HG03565 (cell line): ENCODE measurements around the gene EGLN3.
"Not testable (repeated sequence)": the region's sequence is repeated elsewhere in the genome, so short reads cannot be mapped to it uniquely, and the experiment has no call there.

Experiments
- ATAC-seq: cut with Tn5 transposase; IDR thresholded peaks from one replicate; pipeline ENCODE4 v1.9.1; 2021; ENCODE audit warnings: mild to moderate bottlenecking, moderate library complexity; ENCODE audit not compliant: unreplicated experiment

The EGLN3 gene

DNA sequence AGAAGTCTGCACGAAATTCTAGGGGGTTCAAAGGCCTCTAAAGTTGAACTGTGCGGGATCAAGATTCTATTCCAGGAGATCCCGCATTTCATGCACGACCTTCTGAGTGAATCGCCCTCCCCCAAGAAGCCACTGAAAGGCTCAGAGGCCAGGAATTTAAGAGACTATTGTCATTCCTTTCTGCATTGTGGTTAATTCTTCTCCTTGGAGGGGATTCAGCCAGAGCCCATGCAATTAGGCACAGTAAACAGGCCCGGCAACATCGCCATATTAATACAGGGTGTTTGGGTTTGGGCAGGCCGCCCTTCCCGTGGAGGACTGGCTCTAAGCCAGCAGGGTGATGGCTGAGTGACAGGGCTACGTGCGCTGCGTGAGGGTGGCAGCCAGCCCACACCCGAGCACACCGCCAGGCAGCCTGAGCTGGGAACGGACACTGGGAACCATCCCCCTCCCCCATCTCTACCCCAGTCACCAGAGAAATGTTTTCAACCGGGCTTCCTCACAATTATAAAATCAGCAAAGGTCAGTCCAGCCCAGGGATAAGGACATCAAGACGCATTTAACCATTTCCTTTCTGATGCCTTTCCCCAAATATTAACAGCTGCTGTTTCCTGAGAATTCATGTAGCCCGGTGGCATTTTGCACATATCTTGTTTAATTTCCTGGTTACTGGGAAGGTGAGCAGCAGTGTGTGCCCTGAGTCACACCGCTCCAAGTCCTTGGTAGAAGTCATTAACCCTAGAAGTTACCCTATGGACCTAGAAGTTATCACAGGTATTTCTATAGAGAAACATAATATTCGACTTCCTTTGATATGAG, 12.5 kb downstream of the EGLN3 start:
- no peak for ATAC-seq

DNA sequence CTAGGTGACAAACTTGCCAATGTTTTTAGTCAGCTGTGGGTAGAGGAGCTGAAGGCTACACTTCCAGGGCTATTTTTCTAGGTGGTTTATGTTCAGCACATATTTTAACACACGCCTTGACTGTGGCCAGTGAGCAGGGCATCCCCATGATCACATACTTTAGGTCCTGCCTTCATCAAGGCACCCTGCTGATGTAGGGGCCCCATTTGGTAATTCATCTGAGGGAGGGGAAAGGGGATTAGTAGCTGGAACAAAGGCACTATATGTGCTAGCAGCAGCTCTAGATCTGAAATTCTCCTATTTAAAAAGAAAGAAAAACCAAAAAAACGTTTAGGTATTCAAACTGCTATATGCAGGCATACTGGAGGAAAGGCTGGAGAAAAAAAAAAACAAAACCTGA, 14.5 kb downstream of the EGLN3 start:
- ATAC-seq = no peak

DNA sequence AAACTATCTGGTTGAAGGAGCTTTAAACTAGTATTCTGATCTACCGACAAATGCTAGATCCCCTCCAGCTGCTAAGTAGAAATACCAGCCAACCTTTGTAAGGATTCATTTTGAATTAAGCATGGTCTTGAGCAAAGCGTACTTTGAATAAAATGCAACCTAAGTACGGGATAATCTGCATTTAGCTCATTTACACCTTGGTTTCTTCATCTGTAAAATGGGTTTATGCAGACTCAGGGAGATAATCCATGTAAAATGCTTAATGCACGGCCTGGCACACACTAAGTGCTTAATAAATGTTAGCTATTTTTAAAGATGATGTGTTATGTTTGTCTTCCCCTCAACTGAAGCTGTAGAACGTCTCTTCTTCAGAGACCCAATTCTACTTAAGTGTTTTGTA, 15.9 kb downstream of the EGLN3 start:
- ATAC-seq = no peak

DNA sequence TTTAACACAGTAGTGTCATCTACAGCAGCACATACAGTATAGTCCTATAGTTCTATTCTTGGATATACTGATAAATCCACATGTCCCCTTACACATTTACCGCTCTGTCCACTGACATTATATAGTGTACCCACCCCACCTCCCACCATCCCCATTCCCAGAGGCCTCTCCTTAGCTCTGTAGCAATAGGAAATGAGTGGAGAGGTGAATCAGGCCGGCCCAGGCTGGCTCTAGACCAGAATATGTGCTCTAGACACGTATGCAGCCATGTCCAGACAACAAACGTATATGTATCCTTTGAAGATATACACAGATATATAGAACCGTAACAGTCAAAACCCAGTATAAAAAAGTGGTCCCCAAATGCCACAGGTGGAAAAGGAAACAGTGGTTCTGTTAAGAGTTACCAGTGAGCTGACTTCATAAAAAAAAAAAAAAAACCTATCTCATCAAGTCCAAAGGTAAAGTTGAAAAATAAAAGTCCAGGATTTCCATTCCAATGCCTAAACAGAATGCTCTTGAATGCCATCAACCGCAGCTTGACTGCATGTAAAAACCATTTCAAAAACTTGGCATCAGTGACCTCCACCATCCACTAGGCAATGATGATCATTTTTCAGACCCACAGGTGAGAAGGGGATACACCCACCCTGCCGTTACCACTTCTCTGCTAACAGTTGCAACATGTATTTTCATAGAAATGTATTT, 16.7 kb downstream of the EGLN3 start:
- no peak for ATAC-seq

GRCh38 chr14:33933386-33933933, 17.4 kb downstream of the EGLN3 start:
- ATAC-seq = no peak

- ATAC-seq = no peak
Observed at GRCh38 chr14:33932576-33933345, 18.1 kb downstream of the EGLN3 start.

GRCh38 chr14:33932033-33932432, 18.8 kb downstream of the EGLN3 start:
- ATAC-seq = no peak

DNA sequence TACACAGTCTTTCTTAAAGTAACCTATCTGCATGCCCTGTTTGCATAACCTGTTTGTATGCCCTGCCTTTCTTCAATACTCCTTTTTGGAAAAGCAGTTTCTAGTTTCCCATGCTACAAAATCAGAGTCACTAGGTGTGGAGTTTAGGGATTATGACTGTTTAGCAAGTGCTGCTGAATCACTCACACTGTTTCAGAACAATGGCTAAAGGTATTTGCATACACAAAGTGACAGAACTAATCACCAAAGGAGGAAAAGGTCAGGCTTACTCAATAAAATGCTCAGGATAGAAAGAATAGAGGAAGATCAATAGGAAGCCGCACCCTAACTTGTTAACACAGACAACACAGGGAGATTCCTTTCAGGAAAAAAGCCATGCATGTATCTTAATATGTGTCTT, 19.4 kb downstream of the EGLN3 start:
- no peak for ATAC-seq

- ATAC-seq = no peak
Observed at GRCh38 chr14:33930439-33930838, 20.4 kb downstream of the EGLN3 start.

- no peak for ATAC-seq
Observed at GRCh38 chr14:33929799-33930408, 21.0 kb downstream of the EGLN3 start.

- ATAC-seq = no peak
Observed at GRCh38 chr14:33928895-33929294, 22.0 kb downstream of the EGLN3 start.

DNA sequence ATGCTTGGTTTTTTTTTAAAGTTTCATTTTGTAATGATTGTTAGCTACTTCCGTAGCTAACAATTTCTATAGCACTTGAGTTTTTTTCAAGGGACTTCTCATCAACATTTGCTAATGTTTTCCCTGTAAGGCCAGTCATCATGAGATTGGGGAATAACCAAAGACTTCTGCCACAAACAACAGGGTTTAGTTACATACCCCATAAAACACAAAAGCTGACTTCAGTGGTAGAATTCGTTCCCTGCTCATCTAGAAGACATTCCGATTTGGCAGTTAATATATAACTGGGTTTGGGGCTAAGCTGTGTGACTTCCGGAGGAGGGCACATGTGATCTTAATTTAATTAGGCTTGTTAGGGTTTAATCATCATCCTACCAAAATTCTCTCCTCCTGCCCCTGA, 22.9 kb downstream of the EGLN3 start:
- ATAC-seq = no peak

DNA sequence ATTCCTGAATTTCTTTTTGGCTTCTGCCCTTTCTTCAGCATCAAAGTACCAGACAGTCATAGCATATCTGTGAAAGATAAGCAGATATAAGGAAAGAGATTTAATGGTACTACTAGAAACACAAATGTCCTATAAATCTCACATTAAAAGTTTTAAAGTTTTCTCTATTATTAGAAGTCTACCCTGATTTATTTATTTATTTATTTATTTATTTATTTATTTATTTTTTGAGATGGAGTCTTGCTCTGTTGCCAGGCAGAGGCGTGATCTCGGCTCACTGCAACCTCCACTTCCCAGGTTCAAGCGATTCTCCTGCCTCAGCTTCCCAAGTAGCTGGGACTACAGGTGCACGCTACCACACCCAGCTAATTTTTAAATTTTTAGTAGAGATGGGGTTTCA, 23.9 kb downstream of the EGLN3 start:
- ATAC-seq = not testable (repeated sequence)

DNA sequence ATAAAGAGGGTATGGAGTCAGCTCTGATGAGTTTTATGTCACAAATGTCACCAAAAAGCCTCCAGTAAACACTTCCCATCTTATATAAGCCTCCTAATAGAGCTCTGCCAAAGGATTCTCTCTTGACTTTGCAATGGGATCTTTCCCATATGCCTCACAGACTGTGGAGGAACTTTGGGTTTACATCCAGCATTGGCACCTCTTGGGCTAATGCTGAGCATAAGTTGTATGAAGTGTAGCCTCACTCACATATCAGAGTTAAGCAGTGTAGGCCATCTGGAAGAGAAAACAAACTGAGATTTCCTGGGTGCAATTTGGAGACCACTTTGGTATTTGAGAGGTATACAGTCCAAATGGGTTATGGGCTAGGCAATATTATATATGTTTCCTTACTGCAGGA, 24.9 kb downstream of the EGLN3 start:
- no peak for ATAC-seq

DNA sequence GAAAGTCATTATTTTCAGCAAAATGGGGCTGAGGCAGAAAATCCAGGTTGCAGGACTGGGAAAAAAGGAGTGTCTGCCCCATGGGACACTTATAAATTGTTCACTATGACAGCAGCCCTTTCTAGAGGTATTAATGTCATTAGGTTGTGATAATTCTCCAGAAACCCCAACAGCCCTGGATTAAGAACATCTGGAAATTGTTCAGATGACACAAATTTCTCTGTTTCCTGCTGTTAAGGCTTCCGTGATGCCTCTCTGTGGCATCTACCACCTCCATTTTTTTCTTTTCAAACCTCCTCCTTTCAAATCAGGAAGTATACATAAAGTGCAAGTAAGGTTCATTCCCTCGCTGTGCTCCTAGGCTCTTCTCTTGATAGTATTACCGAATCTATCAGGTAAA, 25.6 kb downstream of the EGLN3 start:
- no peak for ATAC-seq

DNA sequence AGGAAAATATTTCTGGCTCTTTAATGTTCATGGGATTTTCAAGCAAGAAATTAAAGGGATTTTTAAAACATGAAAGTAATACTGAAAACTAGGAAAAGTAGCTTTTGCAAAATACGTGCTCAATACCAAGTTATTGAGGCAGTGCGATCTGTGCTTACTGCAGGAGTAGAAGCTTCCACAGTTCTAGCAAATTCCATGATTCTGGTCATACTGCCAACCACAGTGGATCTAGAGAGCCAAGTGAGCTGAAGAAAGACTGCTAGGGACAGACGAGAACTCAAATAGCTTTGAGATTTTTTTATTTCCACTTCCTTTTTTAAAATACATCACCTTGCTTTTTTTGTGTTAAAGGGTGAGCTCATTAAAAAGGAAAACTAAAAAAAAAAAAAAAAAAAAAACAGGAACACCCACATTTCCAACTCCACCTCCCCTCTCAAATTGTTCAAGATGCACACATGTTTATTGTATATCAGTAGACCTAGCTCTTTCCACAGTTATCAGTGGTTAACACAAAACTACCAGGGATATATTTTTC, 26.2 kb downstream of the EGLN3 start:
- no peak for ATAC-seq

DNA sequence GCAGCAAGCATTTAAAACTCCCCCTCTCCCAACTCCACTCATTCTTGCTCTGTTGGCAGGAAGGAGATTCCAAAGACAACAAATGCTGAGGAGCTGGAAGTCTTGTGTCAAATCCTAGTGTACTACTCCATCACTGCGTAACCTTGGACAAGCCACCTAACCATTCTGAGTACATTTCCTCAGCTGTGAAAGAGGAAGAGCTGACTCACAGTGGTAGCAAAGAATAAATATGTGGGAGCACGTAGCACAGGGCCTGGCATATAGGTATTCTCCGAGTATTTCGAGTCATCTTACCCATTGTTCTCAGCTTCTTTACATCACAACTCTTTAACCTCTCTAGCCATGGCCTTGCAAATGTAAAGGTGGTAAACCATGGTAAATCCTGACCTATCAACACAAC, 28.7 kb downstream of the EGLN3 start:
- no peak for ATAC-seq

DNA sequence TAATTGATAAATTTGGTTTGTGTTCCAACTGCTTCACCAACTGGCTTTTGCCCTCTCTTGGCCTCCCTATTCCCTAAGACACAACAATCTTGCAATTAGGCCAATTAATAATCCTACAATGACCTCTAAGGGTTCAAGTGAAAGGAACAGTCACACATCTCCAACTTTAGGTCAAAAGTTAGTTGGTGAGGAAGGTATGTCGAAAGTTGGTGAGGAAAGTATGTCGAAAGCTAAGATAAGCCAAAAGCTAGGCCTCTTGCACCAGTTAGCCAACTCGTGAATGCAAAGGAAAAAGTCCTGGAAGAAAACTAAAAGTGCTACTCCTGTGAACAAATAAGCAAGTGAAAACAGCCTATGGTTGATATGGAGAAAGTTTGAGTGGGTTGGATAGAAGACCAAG, 32.6 kb downstream of the EGLN3 start:
- no peak for ATAC-seq

- ATAC-seq = no peak
Observed at GRCh38 chr14:33917661-33918060, 33.2 kb downstream of the EGLN3 start.

- ATAC-seq = no peak
Observed at GRCh38 chr14:33916663-33917565, 34.0 kb downstream of the EGLN3 start.
